IPS DF 6.9 (cell line): ENCODE measurements around the gene KRTAP26-1.

Experiments
- DNase-seq: peaks from one replicate; pipeline ENCODE4 v3.0.0-alpha.2; 2013; ENCODE audit warnings: low read depth, low spot score
- H3K27ac ChIP-seq: one replicate; pipeline ENCODE4 v1.5.1; 2013; ENCODE audit warnings: low read length, control low read depth
- H3K27me3 ChIP-seq: 2 replicates; pipeline ENCODE4 v1.6.1; 2013; ENCODE audit warnings: mild to moderate bottlenecking, low read length; ENCODE audit not compliant: control insufficient read depth, insufficient read depth
- H3K36me3 ChIP-seq: 2 replicates; pipeline ENCODE4 v1.6.1; 2013; ENCODE audit warnings: low read length; ENCODE audit not compliant: control insufficient read depth, insufficient read depth
- H3K4me1 ChIP-seq: 2 replicates; pipeline ENCODE4 v1.6.1; 2013; ENCODE audit warnings: low read length; ENCODE audit not compliant: control insufficient read depth, insufficient read depth
- H3K4me3 ChIP-seq: 2 replicates; pipeline ENCODE4 v1.5.1; 2013; ENCODE audit warnings: mild to moderate bottlenecking, low read length
- H3K9me3 ChIP-seq: 2 replicates; pipeline ENCODE4 v1.6.1; 2013; ENCODE audit warnings: low read length, inconsistent platforms; ENCODE audit not compliant: control insufficient read depth, insufficient read depth
- WGBS: extraction: QIAGEN DNeasy Blood & Tissue Kit; methylation state at CpG from one replicate; pipeline ENCODE4 v1.1.7; 2013; ENCODE audit warnings: mixed read lengths, missing lambda C conversion rate; ENCODE audit not compliant: insufficient read length, insufficient coverage; 5-methylcytosine and 5-hydroxymethylcytosine counted together

Gene KRTAP26-1

GRCh38 chr21:30320215-30320614, at the start of gene KRTAP26-1:
Gene KRTAP26-1 (minus strand): TSS chr21:30320315. CDS start chr21:30320035, 280 bp downstream.
- H3K27me3 ChIP-seq, result no peaks in the 10 kb centered on the region
- DNase-seq, result no peak
- WGBS, result no CpG with 5 or more reads among the region's 2 CpGs

GRCh38 chr21:30355906-30356305, 35.8 kb upstream of the KRTAP26-1 start:
- 100% methylated on average over 1 of the region's 3 CpGs for WGBS
- no peaks in the 10 kb centered on the region for H3K27me3 ChIP-seq
- H3K4me3 ChIP-seq, result no peak overlapping the region
- no peaks in the 10 kb centered on the region for H3K4me1 ChIP-seq
- no peak for DNase-seq
- H3K9me3 ChIP-seq, result peaks cover 4% of the 10 kb centered on the region; the same call in 1 of the 2 replicates
- no peaks in the 10 kb centered on the region for H3K36me3 ChIP-seq
- no peak overlapping the region for H3K27ac ChIP-seq

More at GRCh38 chr21:30320215-30320614, at the start of gene KRTAP26-1:
- Histone ChIP-seq H3K4me3 (no peak within 1 kb of the TSS), H3K36me3 (no peaks in the 10 kb centered on the region), H3K9me3 (peaks cover 5% of the 10 kb centered on the region), H3K27ac (no peak within 1 kb of the TSS), H3K4me1 (no peaks in the 10 kb centered on the region)

- no peak for DNase-seq
- H3K27me3 ChIP-seq, result no peaks in the 10 kb centered on the region
- H3K4me1 ChIP-seq, result no peaks in the 10 kb centered on the region
- no CpG with 5 or more reads among the region's 1 CpG for WGBS
- H3K27ac ChIP-seq, result no peak overlapping the region
- peaks cover 4% of the 10 kb centered on the region; the same call in 1 of the 2 replicates for H3K9me3 ChIP-seq
- H3K36me3 ChIP-seq, result no peaks in the 10 kb centered on the region
- no peak overlapping the region for H3K4me3 ChIP-seq
Measured at GRCh38 chr21:30354308-30355005, 34.3 kb upstream of the KRTAP26-1 start.

GRCh38 chr21:30351534-30351933, 31.4 kb upstream of the KRTAP26-1 start:
- no peak for DNase-seq
- H3K4me3 ChIP-seq, result no peak overlapping the region
- no peak overlapping the region for H3K27ac ChIP-seq
- H3K36me3 ChIP-seq, result no peaks in the 10 kb centered on the region
- H3K9me3 ChIP-seq, result peaks cover 7% of the 10 kb centered on the region
- H3K27me3 ChIP-seq, result no peaks in the 10 kb centered on the region
- no peaks in the 10 kb centered on the region for H3K4me1 ChIP-seq
- no CpG with 5 or more reads among the region's 1 CpG for WGBS

- Histone ChIP-seq H3K9me3 (peaks cover 7% of the 10 kb centered on the region), H3K36me3 (no peaks in the 10 kb centered on the region), H3K4me1 (no peaks in the 10 kb centered on the region), H3K27me3 (no peaks in the 10 kb centered on the region), H3K4me3 (no peak overlapping the region), H3K27ac (no peak overlapping the region)
- no CpG with 5 or more reads among the region's 3 CpGs for WGBS
- no peak for DNase-seq
Measured at GRCh38 chr21:30349572-30349971, 29.5 kb upstream of the KRTAP26-1 start.

GRCh38 chr21:30348506-30348905, 28.4 kb upstream of the KRTAP26-1 start, which contains the start of gene KRTAP23-1:
Gene KRTAP23-1 (minus strand): TSS chr21:30348606. CDS start chr21:30348606, 0 bp downstream.
- no CpG with 5 or more reads among the region's 4 CpGs for WGBS
- no peak for DNase-seq
- peaks cover 6% of the 10 kb centered on the region for H3K9me3 ChIP-seq
- H3K4me3 ChIP-seq, result no peak within 1 kb of the TSS
- no peaks in the 10 kb centered on the region for H3K4me1 ChIP-seq
- H3K27me3 ChIP-seq, result no peaks in the 10 kb centered on the region
- H3K27ac ChIP-seq, result no peak within 1 kb of the TSS
- H3K36me3 ChIP-seq, result no peaks in the 10 kb centered on the region

- WGBS, result no CpG with 5 or more reads among the region's 2 CpGs
- H3K27me3 ChIP-seq, result no peaks in the 10 kb centered on the region
- H3K9me3 ChIP-seq, result peaks cover 4% of the 10 kb centered on the region
- H3K36me3 ChIP-seq, result no peaks in the 10 kb centered on the region
- H3K4me1 ChIP-seq, result no peaks in the 10 kb centered on the region
- H3K4me3 ChIP-seq, result no peak overlapping the region
- no peak for DNase-seq
- no peak overlapping the region for H3K27ac ChIP-seq
Measured at GRCh38 chr21:30345014-30345413, 24.9 kb upstream of the KRTAP26-1 start.

GRCh38 chr21:30340714-30341573, 20.8 kb upstream of the KRTAP26-1 start:
- no peak overlapping the region for H3K27ac ChIP-seq
- H3K9me3 ChIP-seq, result peaks cover 4% of the 10 kb centered on the region
- H3K4me1 ChIP-seq, result no peaks in the 10 kb centered on the region
- H3K4me3 ChIP-seq, result no peak overlapping the region
- no peak for DNase-seq
- no peaks in the 10 kb centered on the region for H3K36me3 ChIP-seq
- no CpG with 5 or more reads among the region's 2 CpGs for WGBS
- H3K27me3 ChIP-seq, result no peaks in the 10 kb centered on the region

GRCh38 chr21:30338717-30339116, 18.6 kb upstream of the KRTAP26-1 start:
- peaks cover 4% of the 10 kb centered on the region for H3K9me3 ChIP-seq
- H3K27me3 ChIP-seq, result no peaks in the 10 kb centered on the region
- no CpG with 5 or more reads among the region's 4 CpGs for WGBS
- no peak overlapping the region for H3K4me3 ChIP-seq
- no peak overlapping the region for H3K27ac ChIP-seq
- no peaks in the 10 kb centered on the region for H3K4me1 ChIP-seq
- DNase-seq, result no peak
- H3K36me3 ChIP-seq, result no peaks in the 10 kb centered on the region

- no peaks in the 10 kb centered on the region for H3K36me3 ChIP-seq
- H3K9me3 ChIP-seq, result peaks cover 4% of the 10 kb centered on the region
- H3K27me3 ChIP-seq, result no peaks in the 10 kb centered on the region
- H3K4me1 ChIP-seq, result no peaks in the 10 kb centered on the region
- no peak overlapping the region for H3K27ac ChIP-seq
- no peak overlapping the region for H3K4me3 ChIP-seq
- no peak for DNase-seq
Measured at GRCh38 chr21:30337772-30338171, 17.7 kb upstream of the KRTAP26-1 start.
